ENCODE results near the gene MACROD2. TPM values are rescaled to one million over a fixed set of nuclear protein-coding genes. Genes with fewer than 3 reads are reported as not detected.

The MACROD2 gene
- total and polyA plus RNA-seq, 2 experiments from 2014 or later = 2.8 to 4.3 TPM

- Mint-ChIP-seq H3K27ac (no peak overlapping the region), H3K9me3 (no peaks in the 10 kb centered on the region), H3K36me3 (ENCODE audit: low read depth) (no peaks in the 10 kb centered on the region), H3K4me1 (no peaks in the 10 kb centered on the region; the same call in 2 of the 3 replicates), H3K27me3 (ENCODE audit: insufficient read depth, low read depth, poor library complexity) (peaks cover 3% of the 10 kb centered on the region), H3K4me3 (no peak overlapping the region)
- H3K4me1 ChIP-seq (ENCODE audit: insufficient read depth) = no peaks in the 10 kb centered on the region
- H3K4me2 ChIP-seq = no peak overlapping the region
- H3K36me3 ChIP-seq (ENCODE audit: insufficient read depth) = no peaks in the 10 kb centered on the region
- H3K9me2 ChIP-seq (ENCODE audit: insufficient read depth) = peaks cover 7% of the 10 kb centered on the region; the same call in 1 of the 2 replicates
- no peak overlapping the region for H3K4me3 ChIP-seq
- no peak for ATAC-seq
- no peak overlapping the region for H2AFZ ChIP-seq
- H3K27me3 ChIP-seq (ENCODE audit: insufficient read depth) = no peaks in the 10 kb centered on the region
- DNase-seq (ENCODE audit: low spot score) = no peak
- TF ChIP-seq REST (IDR thresholded peaks at IDR 0.05; ENCODE audit: unreplicated experiment) (no peak), POLR2AphosphoS5 (IDR thresholded peaks at IDR 0.05; ENCODE audit: low read depth) (no peak), CREB1 (CRISPR knock-in tag; IDR thresholded peaks at IDR 0.05; ENCODE audit: low read depth) (no peak), JUNB (IDR thresholded peaks at IDR 0.05; ENCODE audit: unreplicated experiment) (no peak), NANOG (IDR thresholded peaks at IDR 0.05; ENCODE audit: borderline replicate concordance) (no peak), ZNF331 (CRISPR knock-in tag; IDR thresholded peaks at IDR 0.05; ENCODE audit: low read depth) (no peak), CTCF (conservative IDR thresholded peaks at IDR 0.05; ENCODE audit: low read depth in 2 of 2) (no peak), ZNF114 (CRISPR knock-in tag; IDR thresholded peaks at IDR 0.05) (no peak), ZNF462 (CRISPR knock-in tag; IDR thresholded peaks at IDR 0.05) (no peak), STAT1 (IDR thresholded peaks at IDR 0.05; ENCODE audit: unreplicated experiment) (no peak), ETS1 (IDR thresholded peaks at IDR 0.05) (no peak), EZH2 (IDR thresholded peaks at IDR 0.05; ENCODE audit: low read depth, unreplicated experiment) (no peak), EZH2phosphoT487 (IDR thresholded peaks at IDR 0.05; ENCODE audit: unreplicated experiment) (no peak)
- H4K20me1 ChIP-seq (replicated peaks; ENCODE audit: insufficient read depth) = no peaks in the 10 kb centered on the region; the same call in 1 of the 2 replicates
- no peaks in the 10 kb centered on the region for H3K79me2 ChIP-seq (replicated peaks; ENCODE audit: insufficient read depth)
- H3K27ac ChIP-seq (ENCODE audit: low read depth) = no peak overlapping the region
- no peaks in the 10 kb centered on the region for H3F3A ChIP-seq (replicated peaks; ENCODE audit: low read depth)
Measured at GRCh38 chr20:14295770-14296309, 300.5 kb downstream of the MACROD2 start.

All from GM23338 (cell line).